Measurements from ENCODE around the gene JUNB. TPM values are rescaled to one million over a fixed set of nuclear protein-coding genes. Genes with fewer than 3 reads are reported as not detected.
A peak's percentile ranks its signal among the peaks of the same experiment; 100 is the strongest.
"Not testable (repeated sequence)": the region's sequence is repeated elsewhere in the genome, so short reads cannot be mapped to it uniquely, and the experiment has no call there.

JUNB gene
- total and polyA plus RNA-seq, 7 donors: 91.6 to 1,252 (median 249) TPM

DNA sequence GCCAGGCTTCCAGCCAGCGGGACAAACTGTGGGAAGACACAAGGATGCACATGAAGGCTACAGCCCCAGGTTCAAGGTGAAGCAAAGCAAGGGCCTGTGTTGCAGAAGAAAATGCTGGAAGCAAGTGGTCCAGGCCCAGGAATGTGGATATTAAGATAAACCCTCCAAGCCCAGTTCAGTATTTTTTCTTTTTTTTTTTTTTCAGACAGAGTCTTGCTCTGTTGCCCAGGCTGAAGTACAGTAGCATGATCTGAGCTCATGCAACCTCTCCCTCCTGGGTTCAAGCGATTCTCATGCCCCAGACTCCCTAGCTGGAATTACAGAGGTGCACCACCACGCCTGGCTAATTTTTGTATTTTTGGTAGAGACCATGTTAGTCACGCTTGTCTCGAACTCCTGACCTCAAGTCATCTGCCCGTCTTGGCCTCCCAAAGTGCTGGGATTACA is 5.9 kb downstream of the JUNB start:
- H3K27me3 ChIP-seq: no peaks in the 10 kb centered on the region
- intact Hi-C loops (cut with DNase I): no loop called here
- H3K4me1 ChIP-seq: peaks cover 0 to 43% (median 36%) of the 10 kb centered on the region in 4 donors
- H3K4me3 ChIP-seq: no peak overlapping the region
- H3K9me3 ChIP-seq: no peaks in the 10 kb centered on the region
- no peak overlapping the region for H3K27ac ChIP-seq
- 93 to 95% methylated on average over 6 of the region's 6 CpGs for WGBS, 2 donors
- peaks cover 0 to 19% (median 15%) of the 10 kb centered on the region in 4 donors for H3K36me3 ChIP-seq
- TF ChIP-seq EP300 (IDR thresholded peaks at IDR 0.05) (no peak), POLR2A (IDR thresholded peaks at IDR 0.05) (no peak), POLR2AphosphoS5 (IDR thresholded peaks at IDR 0.05) (no peak)
- TF ChIP-seq, protein P1, sequence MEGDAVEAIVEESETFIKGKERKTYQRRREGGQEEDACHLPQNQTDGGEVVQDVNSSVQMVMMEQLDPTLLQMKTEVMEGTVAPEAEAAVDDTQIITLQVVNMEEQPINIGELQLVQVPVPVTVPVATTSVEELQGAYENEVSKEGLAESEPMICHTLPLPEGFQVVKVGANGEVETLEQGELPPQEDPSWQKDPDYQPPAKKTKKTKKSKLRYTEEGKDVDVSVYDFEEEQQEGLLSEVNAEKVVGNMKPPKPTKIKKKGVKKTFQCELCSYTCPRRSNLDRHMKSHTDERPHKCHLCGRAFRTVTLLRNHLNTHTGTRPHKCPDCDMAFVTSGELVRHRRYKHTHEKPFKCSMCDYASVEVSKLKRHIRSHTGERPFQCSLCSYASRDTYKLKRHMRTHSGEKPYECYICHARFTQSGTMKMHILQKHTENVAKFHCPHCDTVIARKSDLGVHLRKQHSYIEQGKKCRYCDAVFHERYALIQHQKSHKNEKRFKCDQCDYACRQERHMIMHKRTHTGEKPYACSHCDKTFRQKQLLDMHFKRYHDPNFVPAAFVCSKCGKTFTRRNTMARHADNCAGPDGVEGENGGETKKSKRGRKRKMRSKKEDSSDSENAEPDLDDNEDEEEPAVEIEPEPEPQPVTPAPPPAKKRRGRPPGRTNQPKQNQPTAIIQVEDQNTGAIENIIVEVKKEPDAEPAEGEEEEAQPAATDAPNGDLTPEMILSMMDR (IDR thresholded peaks at IDR 0.05): no peak
- no peak for DNase-seq

- H3K9me3 ChIP-seq; H3K27me3 ChIP-seq; H3K4me3 ChIP-seq; H3K27ac ChIP-seq; intact Hi-C loops (cut with DNase I); DNase-seq: not testable (repeated sequence)
- Histone ChIP-seq H3K4me1 (peaks cover 0 to 48% (median 40%) of the 10 kb centered on the region in 4 donors), H3K36me3 (peaks cover 0 to 19% (median 15%) of the 10 kb centered on the region in 4 donors)
- 96 to 97% methylated on average over 7 of the region's 7 CpGs for WGBS, 2 donors
Measured at GRCh38 chr19:12797607-12798006, 6.3 kb downstream of the JUNB start.

DNA sequence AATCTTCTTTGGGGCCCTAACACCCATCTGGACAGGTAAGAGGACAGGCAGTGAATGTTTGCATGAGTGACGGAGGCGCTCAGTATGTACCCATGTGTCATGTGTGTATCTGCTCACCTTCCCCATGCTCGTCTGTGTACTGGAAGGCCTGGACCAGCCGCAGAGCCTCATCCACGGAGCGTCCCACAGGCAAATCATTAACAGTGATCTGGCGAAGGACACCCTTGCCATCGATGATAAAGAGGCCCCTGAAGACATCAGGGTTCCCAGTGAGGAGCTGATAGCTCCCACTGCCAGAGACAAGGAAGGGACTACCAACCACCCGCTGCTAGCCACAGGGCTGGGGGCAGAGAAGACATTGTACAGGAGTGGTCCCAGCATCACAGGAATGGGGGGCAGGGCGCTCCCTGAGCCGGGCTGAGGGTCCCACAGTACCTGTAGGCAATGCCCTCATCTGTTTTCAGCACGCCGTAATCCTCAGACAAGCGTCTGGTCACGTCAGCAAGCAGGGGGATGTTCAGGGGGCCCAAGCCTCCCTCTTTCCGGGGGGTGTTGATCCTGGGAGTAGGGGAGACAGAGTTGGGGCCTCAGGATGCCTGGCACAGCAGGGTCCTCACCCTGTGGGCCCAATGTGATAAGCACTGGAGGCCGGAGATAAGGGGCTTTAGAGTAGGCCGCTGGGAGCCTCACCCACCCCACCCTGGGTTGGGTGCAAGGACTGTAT is 8.6 kb downstream of the JUNB start:
- H3K4me3 ChIP-seq: peak overlapping the region in 2 of 4 donors; percentile 80 to 91
- intact Hi-C loops (cut with DNase I): loop anchor here (5.0 kb wide), 1 partner anchor 33 kb away; no protein-coding TSS in a partner anchor
- 85 to 93% methylated on average over 18 of the region's 18 CpGs for WGBS, 2 donors
- peaks cover 0 to 19% (median 15%) of the 10 kb centered on the region in 4 donors for H3K36me3 ChIP-seq
- no peak for DNase-seq
- H3K27me3 ChIP-seq: no peaks in the 10 kb centered on the region
- H3K9me3 ChIP-seq: no peaks in the 10 kb centered on the region
- H3K4me1 ChIP-seq: peaks cover 0 to 36% (median 31%) of the 10 kb centered on the region in 4 donors
- TF ChIP-seq EP300 (IDR thresholded peaks at IDR 0.05) (no peak), POLR2AphosphoS5 (IDR thresholded peaks at IDR 0.05) (no peak), POLR2A (IDR thresholded peaks at IDR 0.05) (no peak)
- TF ChIP-seq, protein P1 (IDR thresholded peaks at IDR 0.05): no peak
- H3K27ac ChIP-seq: peak overlapping the region in 2 of 4 donors; percentile 86 to 88

GRCh38 chr19:12800466-12800770 is 9.1 kb downstream of the JUNB start:
- WGBS, 2 donors: 59 to 92% methylated on average over 1 of the region's 1 CpG
- Histone ChIP-seq H3K9me3 (no peaks in the 10 kb centered on the region), H3K4me3 (peak overlapping the region; percentile 80 to 91 (median 88)), H3K27me3 (no peaks in the 10 kb centered on the region), H3K27ac (peak overlapping the region; percentile 85 to 89 (median 87)), H3K36me3 (peaks cover 0 to 19% (median 15%) of the 10 kb centered on the region in 4 donors), H3K4me1 (peaks cover 0 to 36% (median 31%) of the 10 kb centered on the region in 4 donors)
- no peak for DNase-seq
- TF ChIP-seq EP300 (IDR thresholded peaks at IDR 0.05) (no peak), POLR2A (IDR thresholded peaks at IDR 0.05) (no peak), POLR2AphosphoS5 (IDR thresholded peaks at IDR 0.05) (no peak)
- TF ChIP-seq, protein P1 (IDR thresholded peaks at IDR 0.05): no peak
- intact Hi-C loops (cut with DNase I): loop anchor here (5.0 kb wide), 1 partner anchor 33 kb away; no protein-coding TSS in a partner anchor

- DNase-seq: no peak
Measured at GRCh38 chr19:12800923-12801465, 9.7 kb downstream of the JUNB start.

More at GRCh38 chr19:12800923-12801465, 9.7 kb downstream of the JUNB start:
- Histone ChIP-seq H3K4me3 (peak overlapping the region; percentile 80 to 91 (median 88)), H3K4me1 (peaks cover 0 to 34% (median 28%) of the 10 kb centered on the region in 4 donors), H3K27ac (peak overlapping the region; percentile 85 to 89 (median 87)), H3K27me3 (no peaks in the 10 kb centered on the region), H3K9me3 (no peaks in the 10 kb centered on the region), H3K36me3 (peaks cover 0 to 19% (median 15%) of the 10 kb centered on the region in 4 donors)
- WGBS, 2 donors: 3 to 13% methylated on average over 38 of the region's 38 CpGs
- intact Hi-C loops (cut with DNase I): loop anchor here (5.0 kb wide), 1 partner anchor 34 kb away; no protein-coding TSS in a partner anchor
- TF ChIP-seq EP300 (IDR thresholded peaks at IDR 0.05) (no peak), POLR2AphosphoS5 (IDR thresholded peaks at IDR 0.05) (no peak), POLR2A (IDR thresholded peaks at IDR 0.05) (no peak)
- TF ChIP-seq, protein P1 (IDR thresholded peaks at IDR 0.05): no peak

Measured in sigmoid colon (tissue), 7 donors.